ENCODE data around the gene PIGC.

Gene PIGC

DNA sequence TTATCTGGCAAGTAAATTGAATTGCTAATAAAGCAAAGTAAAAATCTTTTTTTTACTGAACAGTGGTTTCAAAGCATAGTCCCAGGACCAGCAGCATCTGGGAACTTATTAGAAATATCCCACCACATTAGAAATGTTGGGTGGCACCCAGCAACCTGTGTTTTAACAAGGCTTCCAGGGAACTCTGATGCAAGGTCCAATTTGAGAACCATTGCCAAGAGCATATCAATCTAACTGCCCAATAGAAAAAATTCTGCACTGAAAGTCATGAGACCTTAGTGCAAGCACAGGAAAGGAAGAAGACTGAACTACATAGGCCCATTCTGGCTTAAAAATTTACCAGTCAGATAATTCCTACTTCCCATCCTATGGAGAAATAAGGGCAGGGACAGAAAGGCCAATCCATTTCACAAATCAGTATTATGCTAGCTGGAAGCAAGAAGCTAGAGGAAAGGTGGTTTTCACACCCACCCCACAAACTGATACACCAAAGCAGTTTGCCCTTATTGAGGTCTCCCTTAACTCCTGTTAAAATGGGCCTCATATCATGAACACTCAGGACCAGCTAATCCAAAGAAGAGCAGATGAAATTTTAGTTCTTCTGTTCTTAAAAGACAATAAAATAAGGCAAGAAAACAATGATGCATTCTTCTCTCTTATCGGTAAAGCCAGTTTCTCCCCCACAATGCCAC is 40.8 kb downstream of the PIGC start:
- TF ChIP-seq Cebpa-rat (IDR thresholded peaks at IDR 0.05), result no peak
- no peaks in the 10 kb centered on the region for H3K27me3 ChIP-seq
- H3K4me2 ChIP-seq, result no peak overlapping the region
- H3K9me3 ChIP-seq, result no peaks in the 10 kb centered on the region
- no peak overlapping the region for H3K27ac ChIP-seq
- no peaks in the 10 kb centered on the region for H3K36me3 ChIP-seq
- H3K4me3 ChIP-seq, result no peak overlapping the region
- H3K4me1 ChIP-seq, result peaks cover 13% of the 10 kb centered on the region
- no peak overlapping the region for H3K9ac ChIP-seq
- no peaks in the 10 kb centered on the region for H4K20me1 ChIP-seq

DNA sequence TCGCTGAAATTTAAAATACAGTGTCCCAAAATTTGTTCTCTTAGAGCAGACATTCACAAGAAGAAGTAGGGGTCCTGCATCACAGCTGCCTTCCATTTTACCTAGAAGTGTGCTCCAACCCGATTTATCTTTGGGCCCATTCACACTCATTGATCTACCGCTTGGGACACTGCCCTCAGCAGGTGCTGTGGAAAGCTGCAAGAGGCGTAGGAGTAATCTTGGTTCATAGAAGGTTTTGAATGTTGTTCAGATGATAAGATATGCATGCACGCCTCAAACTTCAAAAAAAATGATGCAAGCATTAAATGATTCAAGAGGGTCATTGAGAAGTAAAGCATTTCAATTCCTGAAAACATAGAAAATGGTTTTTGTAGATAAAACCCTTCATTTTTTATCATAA is 42.0 kb downstream of the PIGC start:
- H3K9me3 ChIP-seq, result no peaks in the 10 kb centered on the region
- no peak overlapping the region for H3K4me3 ChIP-seq
- TF ChIP-seq Cebpa-rat (IDR thresholded peaks at IDR 0.05), result no peak
- H3K4me2 ChIP-seq, result no peak overlapping the region
- H3K27me3 ChIP-seq, result no peaks in the 10 kb centered on the region
- no peaks in the 10 kb centered on the region for H3K36me3 ChIP-seq
- no peak overlapping the region for H3K9ac ChIP-seq
- H4K20me1 ChIP-seq, result no peaks in the 10 kb centered on the region
- H3K4me1 ChIP-seq, result peaks cover 13% of the 10 kb centered on the region
- H3K27ac ChIP-seq, result no peak overlapping the region

DNA sequence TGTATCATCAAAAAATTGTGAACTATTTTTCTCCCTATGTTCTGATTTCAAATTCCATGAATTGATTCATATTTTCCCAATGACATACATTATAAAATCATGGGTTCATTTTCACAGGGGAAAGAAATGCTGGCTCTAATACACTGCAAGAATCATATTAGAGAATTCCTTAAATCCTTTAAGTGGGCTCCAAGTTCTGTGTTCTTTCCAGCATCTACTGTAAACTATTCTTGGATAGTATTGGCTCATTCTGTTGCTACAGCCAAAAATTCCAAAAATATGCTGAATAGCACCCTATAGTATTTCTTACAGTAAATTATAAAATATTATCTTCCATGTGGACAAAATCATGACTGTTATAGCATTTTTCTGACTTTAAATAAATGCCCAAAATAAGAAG is 42.4 kb downstream of the PIGC start:
- Histone ChIP-seq H3K4me1 (peaks cover 13% of the 10 kb centered on the region), H3K9me3 (no peaks in the 10 kb centered on the region), H3K36me3 (no peaks in the 10 kb centered on the region), H4K20me1 (no peaks in the 10 kb centered on the region), H3K27me3 (no peaks in the 10 kb centered on the region), H3K27ac (no peak overlapping the region), H3K4me3 (no peak overlapping the region), H3K9ac (no peak overlapping the region), H3K4me2 (no peak overlapping the region)
- no peak for TF ChIP-seq Cebpa-rat (IDR thresholded peaks at IDR 0.05)

DNA sequence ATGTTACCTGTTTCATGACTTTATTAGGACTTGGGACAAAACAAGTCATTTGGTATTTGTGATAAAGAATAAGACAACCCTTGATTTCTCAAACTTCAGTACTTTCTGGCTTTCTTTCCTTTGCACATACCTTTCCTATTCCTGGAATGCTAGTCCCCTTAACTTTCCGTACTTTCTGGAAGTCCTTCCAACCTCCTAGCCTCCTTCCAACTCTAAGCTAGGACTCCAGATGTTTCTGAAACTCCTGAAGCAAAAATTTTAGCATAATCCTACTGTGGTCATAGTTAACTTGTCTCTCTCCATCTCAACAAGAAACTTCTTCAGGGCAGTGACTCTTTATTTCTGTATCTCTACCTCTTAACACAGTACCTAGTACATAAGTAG is 43.2 kb downstream of the PIGC start:
- no peak overlapping the region for H3K4me3 ChIP-seq
- H3K4me2 ChIP-seq, result peak overlapping the region; percentile 18; the same call in 1 of the 2 replicates
- H3K4me1 ChIP-seq, result peaks cover 13% of the 10 kb centered on the region
- no peaks in the 10 kb centered on the region for H3K9me3 ChIP-seq
- H3K9ac ChIP-seq, result no peak overlapping the region
- no peak for TF ChIP-seq Cebpa-rat (IDR thresholded peaks at IDR 0.05)
- H3K27ac ChIP-seq, result no peak overlapping the region
- no peaks in the 10 kb centered on the region for H3K36me3 ChIP-seq
- H3K27me3 ChIP-seq, result no peaks in the 10 kb centered on the region
- no peaks in the 10 kb centered on the region for H4K20me1 ChIP-seq

DNA sequence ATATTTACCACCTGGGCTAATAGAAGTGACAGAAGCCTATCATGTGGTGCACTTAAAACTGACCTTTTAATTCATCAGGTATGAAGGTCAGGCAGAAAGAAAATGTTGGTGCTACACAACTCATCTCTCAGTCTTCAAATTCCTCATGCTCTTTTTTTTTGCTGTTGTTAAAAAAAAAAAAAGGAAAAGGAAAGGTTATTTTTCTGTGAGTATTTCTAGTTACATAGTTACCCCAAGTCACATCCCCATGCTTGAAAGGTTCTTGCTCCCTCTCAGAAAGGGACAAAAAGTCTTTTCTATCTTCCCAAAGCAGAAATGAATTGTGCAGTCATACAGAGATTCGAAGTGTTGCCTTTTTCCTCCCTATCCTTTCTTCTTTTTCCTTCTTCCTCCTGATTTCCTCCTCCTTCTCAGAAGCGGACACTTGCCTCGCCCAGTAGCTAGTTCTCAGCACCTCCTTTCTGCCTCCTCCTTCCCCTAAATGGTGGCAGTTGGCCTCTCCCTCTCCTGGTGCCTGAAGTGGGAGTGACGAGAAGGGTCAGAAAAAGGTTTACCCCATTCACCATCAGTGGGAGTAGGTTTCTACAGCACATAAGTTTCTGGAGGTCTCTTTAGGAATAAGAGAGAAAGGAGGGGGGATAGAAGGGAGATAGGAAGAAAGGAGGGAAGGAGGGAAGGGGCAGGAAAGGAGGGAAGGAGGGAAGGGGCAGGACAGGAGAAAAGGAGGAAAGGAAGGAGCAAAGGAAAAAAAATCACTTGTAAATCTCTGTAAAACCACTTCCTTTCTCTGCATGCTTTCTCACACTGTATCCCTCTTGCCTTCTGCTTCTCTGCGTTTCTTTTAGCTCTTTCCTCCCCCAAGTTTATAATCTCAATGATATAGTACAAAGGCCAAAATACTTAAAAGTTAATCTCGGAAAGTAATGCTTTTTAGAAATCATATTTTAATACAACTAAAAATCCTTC is 43.8 kb downstream of the PIGC start:
- Histone ChIP-seq H4K20me1 (no peaks in the 10 kb centered on the region), H3K4me3 (no peak overlapping the region), H3K9me3 (peaks cover 5% of the 10 kb centered on the region; the same call in 1 of the 2 replicates), H3K4me2 (peak overlapping the region; percentile 18), H3K27ac (no peak overlapping the region), H3K9ac (no peak overlapping the region), H3K27me3 (no peaks in the 10 kb centered on the region), H3K36me3 (no peaks in the 10 kb centered on the region), H3K4me1 (peaks cover 13% of the 10 kb centered on the region)
- TF ChIP-seq Cebpa-rat (IDR thresholded peaks at IDR 0.05), result no peak

DNA sequence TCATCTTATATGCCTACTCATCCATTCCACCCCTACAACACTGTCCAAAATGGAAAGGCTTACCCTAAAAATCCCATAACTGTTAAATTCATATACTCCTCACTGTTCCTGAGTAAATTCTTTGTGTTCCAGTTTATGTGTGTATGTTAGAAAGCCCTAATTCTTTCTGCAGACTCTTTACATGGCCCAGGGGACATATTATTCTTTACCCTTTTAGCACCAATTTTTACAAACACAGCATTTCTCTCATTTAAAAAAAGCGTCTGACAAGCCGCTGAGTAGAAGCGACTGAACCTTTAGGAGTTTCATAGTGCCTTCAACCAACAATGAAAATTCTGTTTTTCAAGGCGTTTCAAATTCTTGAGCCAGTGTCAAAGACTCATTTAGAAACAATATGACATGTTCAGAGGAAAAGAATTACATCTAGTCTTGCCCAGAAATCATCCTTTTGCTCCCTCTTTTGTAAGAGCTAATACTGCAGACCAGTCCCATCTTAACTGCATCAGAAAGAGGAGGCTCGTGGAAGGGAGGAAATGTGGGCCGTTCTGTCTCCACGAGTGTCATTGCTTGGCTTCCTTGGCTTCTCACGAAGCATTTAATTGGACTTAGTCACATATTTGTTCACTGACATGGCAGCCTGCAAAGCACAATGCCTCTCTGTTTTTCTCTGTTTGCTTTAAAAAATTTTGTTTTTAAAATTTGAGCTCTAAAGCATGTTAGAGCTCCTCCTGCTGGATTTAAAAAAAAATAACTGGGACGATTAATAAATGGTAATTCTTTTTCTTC is 44.7 kb downstream of the PIGC start:
- Histone ChIP-seq H3K4me2 (peak overlapping the region; percentile 12; the same call in 1 of the 2 replicates), H3K27ac (no peak overlapping the region), H3K9me3 (peaks cover 5% of the 10 kb centered on the region; the same call in 1 of the 2 replicates), H3K27me3 (no peaks in the 10 kb centered on the region), H3K36me3 (no peaks in the 10 kb centered on the region), H3K4me3 (no peak overlapping the region), H3K9ac (no peak overlapping the region), H4K20me1 (no peaks in the 10 kb centered on the region), H3K4me1 (peaks cover 21% of the 10 kb centered on the region)
- TF ChIP-seq Cebpa-rat (IDR thresholded peaks at IDR 0.05), result no peak

- Histone ChIP-seq H3K4me2 (no peak overlapping the region), H3K9me3 (peaks cover 5% of the 10 kb centered on the region; the same call in 1 of the 2 replicates), H3K27ac (no peak overlapping the region), H3K4me1 (peaks cover 31% of the 10 kb centered on the region), H3K36me3 (no peaks in the 10 kb centered on the region), H4K20me1 (no peaks in the 10 kb centered on the region), H3K9ac (no peak overlapping the region), H3K27me3 (no peaks in the 10 kb centered on the region), H3K4me3 (no peak overlapping the region)
- no peak for TF ChIP-seq Cebpa-rat (IDR thresholded peaks at IDR 0.05)
These were observed 45.7 kb downstream of the PIGC start for GRCh38 chr1:172398193-172398592.

GRCh38 chr1:172397633-172398032 is 46.2 kb downstream of the PIGC start:
- Histone ChIP-seq H3K27ac (no peak overlapping the region), H3K27me3 (no peaks in the 10 kb centered on the region), H3K9me3 (peaks cover 5% of the 10 kb centered on the region; the same call in 1 of the 2 replicates), H3K4me2 (no peak overlapping the region), H3K4me3 (no peak overlapping the region), H4K20me1 (no peaks in the 10 kb centered on the region), H3K4me1 (peaks cover 31% of the 10 kb centered on the region), H3K36me3 (no peaks in the 10 kb centered on the region), H3K9ac (no peak overlapping the region)
- TF ChIP-seq Cebpa-rat (IDR thresholded peaks at IDR 0.05), result no peak

GRCh38 chr1:172397221-172397620 is 46.6 kb downstream of the PIGC start:
- no peaks in the 10 kb centered on the region for H4K20me1 ChIP-seq
- no peaks in the 10 kb centered on the region for H3K27me3 ChIP-seq
- no peak overlapping the region for H3K4me2 ChIP-seq
- no peak overlapping the region for H3K27ac ChIP-seq
- no peak overlapping the region for H3K4me3 ChIP-seq
- TF ChIP-seq Cebpa-rat (IDR thresholded peaks at IDR 0.05), result no peak
- H3K9me3 ChIP-seq, result peaks cover 5% of the 10 kb centered on the region; the same call in 1 of the 2 replicates
- H3K4me1 ChIP-seq, result peaks cover 31% of the 10 kb centered on the region
- H3K36me3 ChIP-seq, result no peaks in the 10 kb centered on the region
- H3K9ac ChIP-seq, result no peak overlapping the region
